Measurements from ENCODE around the gene PCYT1B.

The PCYT1B gene

GRCh38 chrX:24515447-24515846 lies 131.7 kb downstream of the PCYT1B start:
- no peak for DNase-seq

GRCh38 chrX:24513416-24513815 lies 133.7 kb downstream of the PCYT1B start:
- DNase-seq = no peak

DNA sequence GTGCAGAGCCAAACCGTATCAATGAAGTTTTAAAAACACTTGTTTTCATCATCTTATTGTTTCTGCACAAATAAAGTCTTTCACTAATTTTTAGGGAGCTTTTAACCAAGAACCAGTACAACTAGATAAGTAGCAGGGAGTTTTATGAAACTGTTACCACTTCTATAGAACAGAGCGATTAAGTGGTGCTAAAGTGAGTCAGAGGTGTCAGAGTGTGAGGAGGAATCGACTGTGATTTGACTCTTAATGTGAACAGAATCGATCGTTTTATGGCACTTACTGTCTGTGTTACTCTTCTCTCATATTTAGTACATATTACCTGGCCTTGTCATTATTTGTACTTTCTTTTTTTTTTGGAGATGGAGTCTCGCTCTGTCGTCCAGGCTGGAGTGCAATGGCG lies 138.8 kb downstream of the PCYT1B start:
- DNase-seq = no peak
